Ovary (tissue), 9 donors: ENCODE measurements around the gene POLG2. TPM values are rescaled to one million over a fixed set of nuclear protein-coding genes. Genes with fewer than 3 reads are reported as not detected.

Experiments used
- DNase-seq, 5 donors: peaks; one replicate each; pipeline ENCODE4 v3.0.0-alpha.2; 2019 to 2020
- H3K27ac ChIP-seq, 2 donors: fragments of 200-600 bp; one replicate each; pipeline versions ENCODE4 v1.5.1 to v1.8.0; 2019 to 2022
- H3K27me3 ChIP-seq: fragments of 200-600 bp; one replicate; pipeline ENCODE4 v1.8.0; 2022
- H3K36me3 ChIP-seq: fragments of 200-600 bp; sonication (generic); one replicate; pipeline ENCODE4 v1.5.1; 2019
- H3K4me1 ChIP-seq: one replicate; pipeline ENCODE4 v1.8.1; 2013; ENCODE audit warnings: mild to moderate bottlenecking, moderate library complexity; ENCODE audit not compliant: insufficient read depth
- H3K4me3 ChIP-seq: fragments of 200-600 bp; sonication (generic); one replicate; pipeline ENCODE4 v1.5.1; 2017
- H3K9me3 ChIP-seq, 2 donors: fragments of 200-600 bp in 1 of 2; sonication (generic) in 1 of 2; one replicate each; pipeline versions ENCODE4 v1.5.1 to v1.8.1; 2013 to 2019; ENCODE audit warnings: mild to moderate bottlenecking in 1 of 2, moderate library complexity in 1 of 2
- EP300 ChIP-seq: sonication (generic); formaldehyde crosslinking; IDR thresholded peaks from one replicate; pipeline ENCODE4 v1.6.1; 2017; ENCODE audit warnings: antibody characterized with exemption
- POLR2A ChIP-seq: fragments of 450-650 bp; IDR thresholded peaks from one replicate; pipeline ENCODE4 v1.6.1; 2017; ENCODE audit warnings: antibody characterized with exemption, mild to moderate bottlenecking, moderate library complexity
- WGBS, 3 donors: extraction: QIAGEN DNeasy Blood & Tissue Kit in 1 of 3; methylation state at CpG; one replicate each; pipeline versions ENCODE4 v1.1.5 to v1.1.7; 2013 to 2017; 5-methylcytosine and 5-hydroxymethylcytosine counted together
- intact Hi-C, 4 donors: fragments of 100-400 bp; cut with DNase I; formaldehyde crosslinking; loops; one replicate each; pipeline versions ENCODE4 v1.11.0 to v1.15.1; 2022 to 2023
- polyA plus RNA-seq, 2 donors: library from polyadenylated mRNA; stranded (reverse); fragments of 200-250 nt in 1 of 2; fragments of 350-450 nt in 1 of 2; fragmentation: Illumina TruSeq in 1 of 2; extraction: RNeasy Lipid Tissue Mini Kit (QIAGEN cat#74804) in 1 of 2; gene quantifications; one replicate each; pipeline ENCODE4 v1.2.3, GENCODE V29; 2013 to 2014
- total RNA-seq, 7 donors: library from RNA; depleted of rRNA in 2 of 7; stranded (reverse); fragments of >200 nt in 2 of 7; fragmentation: NEBNext Ultra II Directional in 3 of 7; extraction: Animal tissue kit (Norgen Biotek cat#: 25700) in 3 of 7; gene quantifications; one replicate each; pipeline versions ENCODE4 v1.1.0 to v1.2.4, GENCODE V29; 2016 to 2023
- TF ChIP-seq, protein P1 (sequence below), 3 donors: fragments of 450-650 bp in 2 of 3; fragments of 200-600 bp in 1 of 3; IDR thresholded peaks; one replicate each; pipeline versions ENCODE4 v1.5.1 to v1.8.0; 2016 to 2022; ENCODE audit warnings: antibody characterized with exemption in 3 of 3, mild to moderate bottlenecking in 1 of 3
- donor health status: DM: no; HTN: no; CAD: no; lungs with moderate emphysema.
- donor health status: DM: no; HTN: no; CAD: no.
- donor health status: Bipolar disorder and iron deficiency.
- donor health status: DM: yes; HTN: yes; CAD: no.
- donor health status: DM: no; HTN: no; CAD: no.
- donor health status: DM: yes; HTN: yes; CAD: no.

POLG2 gene
- total and polyA plus RNA-seq, 9 donors = 8.7 to 21.3 (median 16.6) TPM

DNA sequence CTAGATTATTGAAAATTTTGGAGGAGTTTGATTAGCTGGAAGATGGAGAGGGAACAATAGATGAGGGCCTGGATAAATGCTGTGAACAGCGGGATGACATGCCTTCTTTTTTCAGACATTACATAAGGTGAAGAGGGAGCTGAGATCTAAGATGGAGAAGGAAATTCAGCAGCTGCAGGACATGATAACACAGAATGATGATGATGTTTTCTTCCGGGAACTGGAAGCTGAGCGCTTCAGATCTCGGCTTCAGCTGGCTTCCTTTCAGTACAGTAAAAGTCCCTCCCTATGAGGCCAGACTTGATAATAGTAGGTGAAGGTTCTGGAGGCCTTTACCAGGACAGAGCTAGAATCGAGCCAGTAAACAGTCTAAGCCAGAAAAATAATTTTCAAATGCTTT, 40.6 kb upstream of the POLG2 start:
- no peaks in the 10 kb centered on the region for H3K36me3 ChIP-seq
- WGBS, 3 donors = 14 to 20% (median 20%) methylated on average over 5 of the region's 5 CpGs
- H3K27ac ChIP-seq = peak overlapping the region in 1 of 2 donors; percentile 24

DNA sequence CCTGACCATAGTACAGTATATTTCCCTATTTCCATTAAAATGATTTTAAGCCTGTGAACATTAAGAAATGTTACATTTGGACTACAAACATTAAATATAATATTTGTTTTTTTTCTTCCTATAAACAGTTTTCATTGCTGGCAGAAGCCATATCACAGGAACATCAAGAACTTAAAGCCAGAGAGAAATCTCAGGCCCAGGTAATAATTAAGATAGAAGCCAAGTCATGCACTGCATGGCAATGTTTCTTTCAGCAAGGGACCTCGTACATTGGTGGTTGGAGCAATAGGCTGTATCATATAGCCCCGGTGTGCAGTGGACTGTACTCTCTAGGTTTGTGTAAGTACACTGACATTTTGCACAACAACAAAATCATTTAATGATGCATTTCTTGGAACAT, 40.1 kb upstream of the POLG2 start:
- no peak for TF ChIP-seq EP300
- TF ChIP-seq POLR2A = no peak
- TF ChIP-seq, protein P1, sequence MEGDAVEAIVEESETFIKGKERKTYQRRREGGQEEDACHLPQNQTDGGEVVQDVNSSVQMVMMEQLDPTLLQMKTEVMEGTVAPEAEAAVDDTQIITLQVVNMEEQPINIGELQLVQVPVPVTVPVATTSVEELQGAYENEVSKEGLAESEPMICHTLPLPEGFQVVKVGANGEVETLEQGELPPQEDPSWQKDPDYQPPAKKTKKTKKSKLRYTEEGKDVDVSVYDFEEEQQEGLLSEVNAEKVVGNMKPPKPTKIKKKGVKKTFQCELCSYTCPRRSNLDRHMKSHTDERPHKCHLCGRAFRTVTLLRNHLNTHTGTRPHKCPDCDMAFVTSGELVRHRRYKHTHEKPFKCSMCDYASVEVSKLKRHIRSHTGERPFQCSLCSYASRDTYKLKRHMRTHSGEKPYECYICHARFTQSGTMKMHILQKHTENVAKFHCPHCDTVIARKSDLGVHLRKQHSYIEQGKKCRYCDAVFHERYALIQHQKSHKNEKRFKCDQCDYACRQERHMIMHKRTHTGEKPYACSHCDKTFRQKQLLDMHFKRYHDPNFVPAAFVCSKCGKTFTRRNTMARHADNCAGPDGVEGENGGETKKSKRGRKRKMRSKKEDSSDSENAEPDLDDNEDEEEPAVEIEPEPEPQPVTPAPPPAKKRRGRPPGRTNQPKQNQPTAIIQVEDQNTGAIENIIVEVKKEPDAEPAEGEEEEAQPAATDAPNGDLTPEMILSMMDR (IDR thresholded peaks at IDR 0.05) = no peak
- intact Hi-C loops = loop anchor here in 1 of 4 donors (10.0 kb wide), 1 partner anchor 58 kb away; no protein-coding TSS in a partner anchor
- no peaks in the 10 kb centered on the region for H3K9me3 ChIP-seq
- peak overlapping the region in 1 of 2 donors; percentile 24 for H3K27ac ChIP-seq
- whole genome bisulfite sequencing, 3 donors = 75 to 91% (median 81%) methylated on average over 2 of the region's 2 CpGs
- no peaks in the 10 kb centered on the region for H3K4me1 ChIP-seq
- DNase-seq = no peak
- no peak overlapping the region for H3K4me3 ChIP-seq
- no peaks in the 10 kb centered on the region for H3K27me3 ChIP-seq
- H3K36me3 ChIP-seq = no peaks in the 10 kb centered on the region

More for the DNA sequence above, 40.6 kb upstream of the POLG2 start:
- TF ChIP-seq, protein P1 (IDR thresholded peaks at IDR 0.05) = no peak
- TF ChIP-seq EP300 = no peak
- no peak for TF ChIP-seq POLR2A
- Histone ChIP-seq H3K4me1 (no peaks in the 10 kb centered on the region), H3K4me3 (no peak overlapping the region), H3K9me3 (no peaks in the 10 kb centered on the region), H3K27me3 (no peaks in the 10 kb centered on the region)
- no peak for DNase-seq
- intact Hi-C loops = loop anchor here in 1 of 4 donors (10.0 kb wide), 1 partner anchor 57 kb away; no protein-coding TSS in a partner anchor

DNA sequence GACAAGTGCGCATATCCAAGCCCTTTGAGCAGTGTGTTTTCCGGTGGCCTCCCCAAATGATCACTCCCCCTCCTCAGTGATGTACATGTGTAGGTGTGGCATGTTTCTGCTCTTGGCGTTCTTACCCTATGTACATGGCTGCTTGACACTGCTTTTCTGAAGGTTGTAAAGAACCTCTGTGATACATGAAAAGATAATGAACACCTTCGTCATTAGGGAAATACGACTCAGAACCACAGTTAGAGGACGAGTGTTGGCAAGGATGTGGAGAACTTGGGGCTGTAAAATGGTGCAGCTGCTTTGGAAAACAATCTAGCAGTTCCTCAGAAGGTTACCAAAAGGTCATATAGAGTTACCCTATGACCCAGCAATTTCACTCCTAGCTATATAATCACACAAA, 38.5 kb upstream of the POLG2 start:
- 65 to 72% (median 71%) methylated on average over 6 of the region's 6 CpGs for WGBS, 3 donors
- DNase-seq = no peak
- Histone ChIP-seq H3K36me3 (no peaks in the 10 kb centered on the region), H3K4me1 (no peaks in the 10 kb centered on the region), H3K9me3 (no peaks in the 10 kb centered on the region), H3K4me3 (no peak overlapping the region), H3K27ac (no peak overlapping the region), H3K27me3 (no peaks in the 10 kb centered on the region)
- intact Hi-C loops = loop anchor here in 1 of 4 donors (10.0 kb wide), 1 partner anchor 59 kb away; no protein-coding TSS in a partner anchor
- TF ChIP-seq, protein P1 (IDR thresholded peaks at IDR 0.05) = no peak
- TF ChIP-seq EP300 (no peak), POLR2A (no peak)

DNA sequence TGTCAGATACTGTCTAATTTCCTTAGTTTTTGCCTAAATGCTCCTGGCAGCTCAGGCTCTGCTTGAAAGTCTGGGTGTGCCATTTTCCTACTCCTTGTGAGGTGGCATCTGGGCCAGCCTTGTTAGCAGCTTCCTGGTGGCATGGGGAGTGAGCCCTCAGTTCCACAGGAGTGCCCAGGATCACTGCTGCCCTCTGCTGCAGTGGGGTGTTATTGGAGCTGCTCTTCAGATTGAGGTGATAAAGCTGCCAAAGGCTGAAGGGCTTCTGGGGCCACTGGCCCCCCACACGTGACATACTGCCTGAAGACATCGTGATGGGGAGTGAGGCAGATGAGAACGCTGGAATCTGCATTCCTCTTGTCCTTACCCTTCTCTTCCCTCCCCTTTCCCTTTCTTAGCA, 37.3 kb upstream of the POLG2 start:
- H3K4me3 ChIP-seq = no peak overlapping the region
- DNase-seq = no peak
- TF ChIP-seq POLR2A (no peak), EP300 (no peak)
- TF ChIP-seq, protein P1 (IDR thresholded peaks at IDR 0.05) = no peak
- intact Hi-C loops = loop anchor here in 1 of 4 donors (10.0 kb wide), 1 partner anchor 61 kb away; no protein-coding TSS in a partner anchor
- H3K9me3 ChIP-seq = no peaks in the 10 kb centered on the region
- no peaks in the 10 kb centered on the region for H3K4me1 ChIP-seq
- no peaks in the 10 kb centered on the region for H3K27me3 ChIP-seq
- 54 to 71% (median 63%) methylated on average over 3 of the region's 3 CpGs for WGBS, 3 donors
- H3K36me3 ChIP-seq = no peaks in the 10 kb centered on the region
- H3K27ac ChIP-seq = no peak overlapping the region
